Mammary epithelial cell (primary cell): Measurements from ENCODE around the gene SLX1A.
"Not testable (repeated sequence)": the region's sequence is repeated elsewhere in the genome, so short reads cannot be mapped to it uniquely, and the experiment has no call there.

Experiments used
- EZH2 ChIP-seq: IDR thresholded peaks from 2 replicates; pipeline ENCODE4 v1.6.1; 2012; ENCODE audit warnings: low read length, inconsistent platforms, borderline replicate concordance
- TF ChIP-seq, protein P1 (sequence below), 2 donors: IDR thresholded peaks in 1 of 2; conservative IDR thresholded peaks in 1 of 2; 2 replicates each; pipeline ENCODE4 v1.5.1; 2011 to 2012; ENCODE audit warnings: inconsistent platforms in 2 of 2, low read length in 2 of 2, mild to moderate bottlenecking in 2 of 2, control low read depth in 1 of 2, low read depth in 1 of 2; ENCODE audit not compliant: insufficient read depth in 1 of 2; ENCODE audit errors: extremely low read depth in 1 of 2

- TF ChIP-seq, protein P1, sequence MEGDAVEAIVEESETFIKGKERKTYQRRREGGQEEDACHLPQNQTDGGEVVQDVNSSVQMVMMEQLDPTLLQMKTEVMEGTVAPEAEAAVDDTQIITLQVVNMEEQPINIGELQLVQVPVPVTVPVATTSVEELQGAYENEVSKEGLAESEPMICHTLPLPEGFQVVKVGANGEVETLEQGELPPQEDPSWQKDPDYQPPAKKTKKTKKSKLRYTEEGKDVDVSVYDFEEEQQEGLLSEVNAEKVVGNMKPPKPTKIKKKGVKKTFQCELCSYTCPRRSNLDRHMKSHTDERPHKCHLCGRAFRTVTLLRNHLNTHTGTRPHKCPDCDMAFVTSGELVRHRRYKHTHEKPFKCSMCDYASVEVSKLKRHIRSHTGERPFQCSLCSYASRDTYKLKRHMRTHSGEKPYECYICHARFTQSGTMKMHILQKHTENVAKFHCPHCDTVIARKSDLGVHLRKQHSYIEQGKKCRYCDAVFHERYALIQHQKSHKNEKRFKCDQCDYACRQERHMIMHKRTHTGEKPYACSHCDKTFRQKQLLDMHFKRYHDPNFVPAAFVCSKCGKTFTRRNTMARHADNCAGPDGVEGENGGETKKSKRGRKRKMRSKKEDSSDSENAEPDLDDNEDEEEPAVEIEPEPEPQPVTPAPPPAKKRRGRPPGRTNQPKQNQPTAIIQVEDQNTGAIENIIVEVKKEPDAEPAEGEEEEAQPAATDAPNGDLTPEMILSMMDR (conservative IDR thresholded peaks at IDR 0.05 in 1 of 2, IDR thresholded peaks at IDR 0.05 in 1 of 2; ENCODE audit: extremely low read depth in 1 of 2, insufficient read depth in 1 of 2, low read depth in 1 of 2, low read length in 2 of 2), result not testable (repeated sequence)
- TF ChIP-seq EZH2, result not testable (repeated sequence)
Observed at GRCh38 chr16:30207063-30207704, 13.5 kb downstream of the SLX1A start.
